GM10266 (cell line): ENCODE results near the gene LRRC3.

Experiments used
- DNase-seq: peaks from one replicate; pipeline ENCODE4 v3.0.0; 2012; ENCODE audit errors: extremely low spot score
- TF ChIP-seq, protein P1 (sequence below): IDR thresholded peaks from 2 replicates; pipeline ENCODE4 v1.5.1; 2012; ENCODE audit warnings: mild to moderate bottlenecking, low read depth; ENCODE audit not compliant: control insufficient read depth, insufficient read depth; ENCODE audit errors: missing control alignments

The LRRC3 gene

DNA sequence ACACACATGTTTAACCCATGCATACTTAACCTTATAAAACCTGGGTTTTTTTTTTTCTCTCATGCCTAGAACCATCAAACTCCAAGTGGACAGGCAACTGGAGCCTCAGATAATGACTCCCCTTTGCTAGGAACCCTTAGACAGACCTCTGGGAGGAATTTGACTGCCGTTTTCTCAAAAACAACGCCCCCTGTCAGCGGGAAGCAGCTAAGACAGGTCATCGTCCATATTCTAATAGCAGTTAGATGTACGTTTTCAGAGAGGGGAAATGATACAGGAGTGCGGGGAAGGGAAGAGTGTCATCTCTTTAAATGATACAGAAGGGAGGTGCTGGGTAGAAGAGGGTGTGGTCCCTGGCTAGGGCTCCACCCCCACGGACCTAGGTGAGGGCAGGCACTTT, 34.7 kb downstream of the LRRC3 start:
- DNase-seq = no peak
- TF ChIP-seq, protein P1, sequence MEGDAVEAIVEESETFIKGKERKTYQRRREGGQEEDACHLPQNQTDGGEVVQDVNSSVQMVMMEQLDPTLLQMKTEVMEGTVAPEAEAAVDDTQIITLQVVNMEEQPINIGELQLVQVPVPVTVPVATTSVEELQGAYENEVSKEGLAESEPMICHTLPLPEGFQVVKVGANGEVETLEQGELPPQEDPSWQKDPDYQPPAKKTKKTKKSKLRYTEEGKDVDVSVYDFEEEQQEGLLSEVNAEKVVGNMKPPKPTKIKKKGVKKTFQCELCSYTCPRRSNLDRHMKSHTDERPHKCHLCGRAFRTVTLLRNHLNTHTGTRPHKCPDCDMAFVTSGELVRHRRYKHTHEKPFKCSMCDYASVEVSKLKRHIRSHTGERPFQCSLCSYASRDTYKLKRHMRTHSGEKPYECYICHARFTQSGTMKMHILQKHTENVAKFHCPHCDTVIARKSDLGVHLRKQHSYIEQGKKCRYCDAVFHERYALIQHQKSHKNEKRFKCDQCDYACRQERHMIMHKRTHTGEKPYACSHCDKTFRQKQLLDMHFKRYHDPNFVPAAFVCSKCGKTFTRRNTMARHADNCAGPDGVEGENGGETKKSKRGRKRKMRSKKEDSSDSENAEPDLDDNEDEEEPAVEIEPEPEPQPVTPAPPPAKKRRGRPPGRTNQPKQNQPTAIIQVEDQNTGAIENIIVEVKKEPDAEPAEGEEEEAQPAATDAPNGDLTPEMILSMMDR = no peak

DNA sequence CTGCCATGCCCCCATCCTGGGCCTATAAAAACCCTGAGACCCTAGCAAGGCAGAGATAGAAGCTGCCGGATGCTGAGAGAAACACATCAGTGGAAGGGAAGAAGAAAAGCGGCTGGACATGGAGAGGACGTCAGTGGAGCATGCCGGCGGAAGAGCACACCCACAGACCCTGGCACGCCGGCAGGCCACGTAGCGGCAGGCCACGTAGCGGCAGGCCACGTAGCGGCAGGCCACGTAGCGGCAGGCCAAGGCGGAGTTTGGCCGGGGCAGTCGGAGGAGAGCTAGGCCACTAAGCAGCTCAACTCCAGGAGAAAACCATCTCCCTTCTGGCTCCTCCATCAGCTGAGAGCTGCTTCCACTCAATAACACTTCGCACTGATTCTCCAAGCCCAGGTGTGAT, 35.1 kb downstream of the LRRC3 start:
- TF ChIP-seq, protein P1 = no peak
- no peak for DNase-seq

- TF ChIP-seq, protein P1 = no peak
- no peak for DNase-seq
These were observed 35.5 kb downstream of the LRRC3 start for GRCh38 chr21:44490816-44491215.

GRCh38 chr21:44492567-44493385, 37.5 kb downstream of the LRRC3 start:
- TF ChIP-seq, protein P1 = no peak
- no peak for DNase-seq

- TF ChIP-seq, protein P1 = no peak
- DNase-seq = no peak
These were observed 39.1 kb downstream of the LRRC3 start for GRCh38 chr21:44494418-44494817.

GRCh38 chr21:44494956-44495355, 39.6 kb downstream of the LRRC3 start:
- no peak for DNase-seq
- TF ChIP-seq, protein P1 = no peak
